SH-SY5Y (cell line): ENCODE data around the gene CPLX4.

Source experiments
- GATA2 ChIP-seq: IDR thresholded peaks from 2 replicates; pipeline ENCODE4 v1.6.1; 2011; ENCODE audit warnings: mild to moderate bottlenecking, low read depth, low read length
- GATA3 ChIP-seq: IDR thresholded peaks from 2 replicates; pipeline ENCODE4 v1.6.1; 2011; ENCODE audit warnings: low read depth, mild to moderate bottlenecking, low read length, moderate library complexity

DNA sequence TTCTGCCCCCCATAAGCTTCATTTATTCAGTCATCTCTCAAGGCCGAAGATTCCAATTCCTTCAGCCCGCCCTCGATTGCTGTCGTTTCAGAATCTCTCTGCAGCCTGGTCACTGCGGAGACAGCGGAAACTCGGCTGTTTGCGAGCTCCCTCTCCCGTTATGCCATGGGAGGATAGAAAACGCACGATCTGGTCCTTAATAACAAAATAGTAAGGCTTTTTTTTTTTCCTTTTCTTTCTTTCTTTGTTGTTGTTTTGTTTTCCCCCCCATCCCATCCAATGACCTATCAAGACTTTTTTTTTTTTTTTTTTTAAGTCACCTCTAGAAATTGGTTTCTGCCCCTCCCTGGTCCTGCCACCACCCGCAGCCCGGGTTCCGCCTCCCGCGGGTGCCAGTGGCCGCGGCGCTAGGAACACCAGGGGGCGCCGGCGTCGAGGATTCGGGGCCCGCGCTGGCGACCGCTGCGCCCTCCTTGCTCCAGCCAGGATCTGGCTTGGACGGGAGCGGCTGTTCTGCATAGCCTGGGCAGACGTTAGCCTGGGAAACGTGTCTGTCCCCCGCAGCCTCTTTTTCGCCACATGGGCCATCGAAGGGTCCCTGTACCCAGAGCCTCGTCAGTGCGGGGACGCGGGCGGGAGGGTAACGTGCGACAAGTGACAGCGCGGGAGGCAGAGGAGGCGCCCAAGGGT, 10.1 kb downstream of the CPLX4 start:
- TF ChIP-seq GATA2, result no peak
- TF ChIP-seq GATA3, result no peak
